Panc1 (cell line): ENCODE measurements around the gene EBLN2. TPM values are rescaled to one million over a fixed set of nuclear protein-coding genes. Genes with fewer than 3 reads are reported as not detected.

Source experiments
- ATAC-seq: fragments of 200-7000 bp; cut with Tn5 transposase; 2 replicates; pipeline ENCODE4 v1.9.1; 2020; ENCODE audit warnings: mild to moderate bottlenecking, moderate library complexity
- BruUV-seq: library from RNA; stranded (reverse); fragments of 400-500 nt; replicated peaks from 2 replicates; lab custom pipeline; 2021; lab: Mats Ljungman, UMichigan
- CTCF ChIA-PET: fragments of 300-600 bp; sonication (Branson Sonifier 250); formaldehyde crosslinking; loops from one replicate; lab custom pipeline; 2022; ENCODE audit warnings: antibody characterized with exemption; lab: Charles Lee
- POLR2A ChIA-PET: fragments of 300-600 bp; sonication (Branson Sonifier 250); formaldehyde crosslinking; loops from one replicate; lab custom pipeline; 2022; ENCODE audit warnings: antibody characterized with exemption; lab: Charles Lee
- DNase-seq: peaks from one replicate; pipeline ENCODE4 v3.0.0-alpha.2; 2010; ENCODE audit warnings: low read depth, low spot score
- H3K27ac ChIP-seq: 2 replicates; pipeline ENCODE4 v1.5.1; 2011; ENCODE audit warnings: mild to moderate bottlenecking, low read length, inconsistent platforms
- H3K27me3 ChIP-seq: fragments of 200-500 bp; sonication (Bioruptor generic); 2 replicates; pipeline ENCODE4 v1.6.0; 2014; ENCODE audit warnings: low read length, inconsistent platforms; ENCODE audit not compliant: control insufficient read depth, insufficient read depth
- H3K36me3 ChIP-seq: fragments of 200-500 bp; sonication (Bioruptor generic); 2 replicates; pipeline ENCODE4 v1.5.1; 2014; ENCODE audit warnings: inconsistent platforms, mild to moderate bottlenecking, low read length, moderate library complexity; ENCODE audit not compliant: control insufficient read depth, insufficient read depth
- H3K4me1 ChIP-seq: 2 replicates; pipeline ENCODE4 v1.5.1; 2011; ENCODE audit warnings: inconsistent platforms, mild to moderate bottlenecking, low read length, moderate library complexity; ENCODE audit not compliant: control insufficient read depth, insufficient read depth
- H3K4me3 ChIP-seq, 2 experiments: 2 replicates each; pipeline ENCODE4 v1.5.1; 2011 to 2012; ENCODE audit warnings: low read depth in 2 of 2, low read length in 2 of 2, mild to moderate bottlenecking in 2 of 2, inconsistent platforms in 1 of 2, moderate library complexity in 1 of 2
- H3K9me3 ChIP-seq: fragments of 200-500 bp; sonication (Bioruptor generic); 2 replicates; pipeline ENCODE4 v1.5.1; 2014; ENCODE audit warnings: low read depth, mild to moderate bottlenecking, inconsistent platforms, low read length, moderate library complexity; ENCODE audit not compliant: control insufficient read depth, insufficient read depth
- CTCF ChIP-seq: fragments of 450-650 bp; IDR thresholded peaks from 2 replicates; pipeline ENCODE4 v1.5.1; 2017; ENCODE audit warnings: mild to moderate bottlenecking
- POLR2AphosphoS5 ChIP-seq: IDR thresholded peaks from 2 replicates; pipeline ENCODE4 v1.6.1; 2012; ENCODE audit warnings: mild to moderate bottlenecking, low read depth, low read length, moderate library complexity
- REST ChIP-seq, 2 experiments: IDR thresholded peaks; 2 replicates each; pipeline ENCODE4 v1.6.1; 2011 to 2012; ENCODE audit warnings: low read depth in 2 of 2, control low read depth in 1 of 2, low read length in 1 of 2, mild to moderate bottlenecking in 1 of 2, moderate library complexity in 1 of 2; ENCODE audit not compliant: insufficient read depth in 1 of 2
- SIN3A ChIP-seq: IDR thresholded peaks from 2 replicates; pipeline ENCODE4 v1.6.1; 2012; ENCODE audit warnings: low read depth, mild to moderate bottlenecking, low read length, moderate library complexity, borderline replicate concordance; ENCODE audit not compliant: insufficient read depth
- TCF7L2 ChIP-seq: IDR thresholded peaks from 2 replicates; pipeline ENCODE4 v1.6.1; 2011; ENCODE audit warnings: mild to moderate bottlenecking, low read depth, low read length, inconsistent platforms
- in situ Hi-C: cut with HindIII; loops from 2 replicates; pipeline ENCODE4 v1.10.0; 2016; ENCODE audit warnings: low sequenced_read_pairs, low pct_unique_long_range_greater_than_20kb
- intact Hi-C: fragments of 100-400 bp; cut with micrococcal nuclease; formaldehyde crosslinking; loops from one replicate; pipeline ENCODE4 v1.10.0; 2022; ENCODE audit not compliant: unreplicated experiment
- total RNA-seq: library from RNA; stranded (reverse); gene quantifications from one replicate; pipeline ENCODE4 v1.2.1, GENCODE V29; 2021; ENCODE audit not compliant: unreplicated experiment

The EBLN2 gene
- total RNA-seq, 1 experiment from 2014 or later: 1.9 TPM

DNA sequence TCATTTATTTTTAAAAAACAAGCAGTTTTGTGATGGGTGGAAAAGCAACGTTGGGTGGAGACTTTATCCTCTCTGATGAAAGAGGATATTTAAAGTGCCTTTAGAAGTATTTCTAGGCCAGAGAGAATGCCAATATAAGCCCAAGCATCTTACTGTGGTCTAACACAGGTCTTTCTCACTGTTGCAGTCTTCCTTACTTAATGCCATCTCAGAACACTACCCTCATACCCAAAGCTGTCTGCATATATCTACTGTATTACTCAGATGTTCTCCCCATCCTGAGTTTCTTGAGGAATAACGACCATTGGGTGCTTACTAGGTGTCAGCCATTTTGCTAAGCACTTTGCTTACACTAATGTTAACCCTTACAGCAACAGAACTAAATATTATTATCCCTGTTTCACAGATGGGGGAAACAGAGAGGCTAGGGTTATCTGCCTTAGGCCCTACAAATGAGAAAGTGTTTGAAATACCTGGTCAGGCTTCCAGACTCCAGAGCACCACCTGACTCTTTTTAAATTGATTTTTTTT, 29.8 kb upstream of the EBLN2 start:
- Histone ChIP-seq H3K4me1 (no peaks in the 10 kb centered on the region; the same call in none of the 2 replicates), H3K9me3 (no peaks in the 10 kb centered on the region), H3K36me3 (no peaks in the 10 kb centered on the region), H3K27me3 (no peaks in the 10 kb centered on the region), H3K27ac (no peak overlapping the region), H3K4me3 (no peak overlapping the region)
- in situ Hi-C loops: no loop called here
- intact Hi-C loops: no loop called here
- BruUV-seq: no TSS peak
- CTCF ChIA-PET: interaction anchor here (0.6 kb wide), 1 partner anchor 70 kb away, joined by 4 read pairs; no protein-coding TSS in a partner anchor
- ATAC-seq: peak; percentile 51; the same call in 1 of the 2 replicates
- TF ChIP-seq REST (IDR thresholded peaks at IDR 0.05; ENCODE audit: insufficient read depth in 1 of 2, low read depth in 2 of 2, low read length in 1 of 2): no peak
- TF ChIP-seq POLR2AphosphoS5: no peak
- TF ChIP-seq TCF7L2: no peak
- TF ChIP-seq SIN3A: no peak
- no peak for TF ChIP-seq CTCF
- no peak for DNase-seq
- POLR2A ChIA-PET: no interaction called here

- DNase-seq: no peak
- peaks cover 9% of the 10 kb centered on the region; the same call in 1 of the 2 replicates for H3K4me1 ChIP-seq
- H3K36me3 ChIP-seq: no peaks in the 10 kb centered on the region
- ChIA-PET POLR2A (no interaction called here), CTCF (no interaction called here)
- no peaks in the 10 kb centered on the region for H3K9me3 ChIP-seq
- no peak for TF ChIP-seq POLR2AphosphoS5
- no peak for TF ChIP-seq CTCF
- no peak for TF ChIP-seq REST (IDR thresholded peaks at IDR 0.05; ENCODE audit: insufficient read depth in 1 of 2, low read depth in 2 of 2, low read length in 1 of 2)
- no peak for TF ChIP-seq SIN3A
- TF ChIP-seq TCF7L2: no peak
- intact Hi-C loops (no loop called here), in situ Hi-C loops (no loop called here)
- H3K27me3 ChIP-seq: no peaks in the 10 kb centered on the region
- no peak for ATAC-seq
- no peak overlapping the region for H3K27ac ChIP-seq
- H3K4me3 ChIP-seq: no peak overlapping the region
- TSS peak; percentile 20 for BruUV-seq
Observed at GRCh38 chr3:73036694-73037591, 24.5 kb upstream of the EBLN2 start.
